Esophagus muscularis mucosa (tissue), 4 donors: ENCODE data around the gene CASKIN1.

Experiments
- EP300 ChIP-seq: sonication (generic); formaldehyde crosslinking; IDR thresholded peaks from one replicate; pipeline ENCODE4 v1.6.1; 2017; ENCODE audit warnings: antibody characterized with exemption
- POLR2A ChIP-seq: fragments of 450-650 bp; IDR thresholded peaks from one replicate; pipeline ENCODE4 v1.6.1; 2017; ENCODE audit warnings: antibody characterized with exemption, moderate library complexity, mild to moderate bottlenecking, low read depth
- POLR2AphosphoS5 ChIP-seq, 2 donors: sonication (generic); formaldehyde crosslinking; IDR thresholded peaks; one replicate each; pipeline ENCODE4 v1.6.1; 2017; ENCODE audit warnings: antibody characterized with exemption in 2 of 2
- TF ChIP-seq, protein P1 (sequence below), 3 experiments: fragments of 200-600 bp in 2 of 3; fragments of 450-650 bp in 1 of 3; sonication (generic) in 2 of 3; IDR thresholded peaks; one replicate each; pipeline ENCODE4 v1.5.1; 2017 to 2019; ENCODE audit warnings: antibody characterized with exemption in 3 of 3, mild to moderate bottlenecking in 2 of 3, moderate library complexity in 1 of 3

GRCh38 chr16:2188395-2188794 is 8.0 kb downstream of the CASKIN1 start:
- TF ChIP-seq, protein P1, sequence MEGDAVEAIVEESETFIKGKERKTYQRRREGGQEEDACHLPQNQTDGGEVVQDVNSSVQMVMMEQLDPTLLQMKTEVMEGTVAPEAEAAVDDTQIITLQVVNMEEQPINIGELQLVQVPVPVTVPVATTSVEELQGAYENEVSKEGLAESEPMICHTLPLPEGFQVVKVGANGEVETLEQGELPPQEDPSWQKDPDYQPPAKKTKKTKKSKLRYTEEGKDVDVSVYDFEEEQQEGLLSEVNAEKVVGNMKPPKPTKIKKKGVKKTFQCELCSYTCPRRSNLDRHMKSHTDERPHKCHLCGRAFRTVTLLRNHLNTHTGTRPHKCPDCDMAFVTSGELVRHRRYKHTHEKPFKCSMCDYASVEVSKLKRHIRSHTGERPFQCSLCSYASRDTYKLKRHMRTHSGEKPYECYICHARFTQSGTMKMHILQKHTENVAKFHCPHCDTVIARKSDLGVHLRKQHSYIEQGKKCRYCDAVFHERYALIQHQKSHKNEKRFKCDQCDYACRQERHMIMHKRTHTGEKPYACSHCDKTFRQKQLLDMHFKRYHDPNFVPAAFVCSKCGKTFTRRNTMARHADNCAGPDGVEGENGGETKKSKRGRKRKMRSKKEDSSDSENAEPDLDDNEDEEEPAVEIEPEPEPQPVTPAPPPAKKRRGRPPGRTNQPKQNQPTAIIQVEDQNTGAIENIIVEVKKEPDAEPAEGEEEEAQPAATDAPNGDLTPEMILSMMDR (IDR thresholded peaks at IDR 0.05) = no peak
- TF ChIP-seq POLR2A (no peak), POLR2AphosphoS5 (IDR thresholded peaks at IDR 0.05) (no peak), EP300 (no peak)
